K562 (cell line): Measurements from ENCODE around the gene RNF145. TPM values are rescaled to one million over a fixed set of nuclear protein-coding genes. Genes with fewer than 3 reads are reported as not detected.

Experiments used
- ATAC-seq: fragments of 200-7000 bp; cut with Tn5 transposase; 3 replicates; pipeline ENCODE4 v1.9.1; 2020; ENCODE audit warnings: moderate library complexity
- BruUV-seq: library from RNA; stranded (reverse); fragments of 400-500 nt; replicated peaks from 2 replicates; lab custom pipeline; 2021; lab: Mats Ljungman, UMichigan
- CTCF ChIA-PET: fragments of 300-600 bp; formaldehyde crosslinking; extraction: SDS; loops from one replicate; lab custom pipeline; 2021; ENCODE audit warnings: low intra/inter-chr PET ratio; lab: Yijun Ruan, JAX
- POLR2A ChIA-PET: fragments of 300-600, 350-650 bp; sonication (Branson Sonifier 250); formaldehyde crosslinking; extraction: SDS; loops from one replicate; lab custom pipeline; 2021; ENCODE audit warnings: antibody characterized with exemption, inconsistent platforms; lab: Yijun Ruan, JAX
- DNase-seq, 4 experiments: peaks; one replicate each; pipeline versions ENCODE4 v3.0.0 to v3.0.0-alpha.2; 2011 to 2018; ENCODE audit warnings: low spot score in 3 of 4, mixed read lengths in 3 of 4; ENCODE audit errors: extremely low read depth in 1 of 4
- FAIRE-seq: peaks from 2 replicates; lab custom pipeline; 2011; peaks lifted over from hg19 to GRCh38; lab: Jason Lieb, UNC
- H2AFZ ChIP-seq: 2 replicates; pipeline ENCODE4 v1.6.0; 2011; ENCODE audit warnings: low read depth, low read length, control low read depth, inconsistent platforms
- H3K27ac ChIP-seq: fragments of 200-600 bp; 3 replicates; pipeline ENCODE4 v1.8.0; 2011; ENCODE audit warnings: low read depth, mild to moderate bottlenecking, control low read depth, inconsistent platforms, low read length, moderate library complexity, mixed read lengths; ENCODE audit errors: extremely low read depth
- H3K27me3 ChIP-seq, 2 experiments: fragments of 300-600 bp in 1 of 2; 2 replicates in 1 of 2; 3 replicates in 1 of 2; pipeline versions ENCODE4 v1.6.0 to v1.8.0; 2011; ENCODE audit warnings: inconsistent platforms in 2 of 2, low read length in 2 of 2, mild to moderate bottlenecking in 1 of 2, mixed read lengths in 1 of 2, moderate library complexity in 1 of 2; ENCODE audit not compliant: control insufficient read depth in 2 of 2, insufficient read depth in 2 of 2
- H3K36me3 ChIP-seq: fragments of 300-600 bp; 3 replicates; pipeline ENCODE4 v1.8.0; 2011; ENCODE audit warnings: mild to moderate bottlenecking, low read length, inconsistent platforms; ENCODE audit not compliant: control insufficient read depth, insufficient read depth
- H3K4me1 ChIP-seq, 2 experiments: fragments of 200-600 bp in 1 of 2; replicated peaks in 1 of 2; 2 replicates in 1 of 2; 3 replicates in 1 of 2; pipeline versions ENCODE4 v1.5.1 to v1.8.0; 2011; ENCODE audit warnings: inconsistent platforms in 2 of 2, low read length in 2 of 2, mild to moderate bottlenecking in 1 of 2, mixed read lengths in 1 of 2, moderate library complexity in 1 of 2; ENCODE audit not compliant: control insufficient read depth in 2 of 2, insufficient read depth in 2 of 2
- H3K4me2 ChIP-seq: 2 replicates; pipeline ENCODE4 v1.6.1; 2011; ENCODE audit warnings: low read length, control low read depth, inconsistent platforms, mixed read lengths; ENCODE audit not compliant: insufficient read depth
- H3K4me3 ChIP-seq: fragments of 200-600 bp; sonication (generic), shearing (Covaris generic); 2 replicates; pipeline ENCODE4 v1.5.1; 2016; ENCODE audit warnings: control low read depth, inconsistent platforms
- H3K79me2 ChIP-seq: fragments of 200-600 bp; 3 replicates; pipeline ENCODE4 v1.8.0; 2011; ENCODE audit warnings: low read length, inconsistent platforms; ENCODE audit not compliant: control insufficient read depth, insufficient read depth
- H3K9ac ChIP-seq, 2 experiments: 2 replicates each; pipeline versions ENCODE4 v1.6.0 to v1.6.1; 2011; ENCODE audit warnings: low read depth in 2 of 2, low read length in 2 of 2, control low read depth in 1 of 2, inconsistent platforms in 1 of 2, mild to moderate bottlenecking in 1 of 2, mixed read lengths in 1 of 2; ENCODE audit not compliant: insufficient read depth in 1 of 2
- H3K9me1 ChIP-seq: one replicate; pipeline ENCODE4 v1.6.0; 2011; ENCODE audit warnings: inconsistent platforms, mild to moderate bottlenecking, low read length, moderate library complexity; ENCODE audit not compliant: control insufficient read depth, insufficient read depth
- H3K9me3 ChIP-seq: replicated peaks from 2 replicates; pipeline ENCODE4 v1.5.1; 2011; ENCODE audit warnings: low read depth, low read length, inconsistent platforms; ENCODE audit not compliant: control insufficient read depth, insufficient read depth
- H4K20me1 ChIP-seq: replicated peaks from 2 replicates; pipeline ENCODE4 v1.6.1; 2011; ENCODE audit warnings: low read length, inconsistent platforms, mixed read lengths; ENCODE audit not compliant: control insufficient read depth, insufficient read depth
- ASH1L ChIP-seq: fragments of 450-650 bp; IDR thresholded peaks from 2 replicates; pipeline ENCODE4 v1.6.1; 2018; ENCODE audit warnings: borderline replicate concordance, mild to moderate bottlenecking, low read depth; ENCODE audit not compliant: partially characterized antibody
- DIDO1 ChIP-seq: fragments of 450-650 bp; IDR thresholded peaks from 2 replicates; pipeline ENCODE4 v1.6.1; 2016; ENCODE audit warnings: low read depth, missing biosample characterization, missing genetic modification characterization
- POLR2B ChIP-seq: fragments of 450-650 bp; IDR thresholded peaks from 2 replicates; pipeline ENCODE4 v1.6.1; 2018; ENCODE audit warnings: low read depth; ENCODE audit not compliant: partially characterized antibody
- SMARCE1 ChIP-seq: fragments of 450-650 bp; IDR thresholded peaks from 2 replicates; pipeline ENCODE4 v1.7.1; 2016; ENCODE audit warnings: mild to moderate bottlenecking
- SMC3 ChIP-seq: conservative IDR thresholded peaks from 2 replicates; pipeline ENCODE4 v1.6.1; 2011; ENCODE audit warnings: low read depth, low read length, improper control_type of control experiment; ENCODE audit not compliant: insufficient read depth
- TRIM28 ChIP-seq: fragments of 450-650 bp; IDR thresholded peaks from 2 replicates; pipeline ENCODE4 v1.6.1; 2017
- ZNF507 ChIP-seq: conservative IDR thresholded peaks from 2 replicates; pipeline ENCODE4 v1.6.1; 2017; ENCODE audit warnings: missing genetic modification characterization, missing compliant biosample characterization
- ZNF696 ChIP-seq: fragments of 250-450 bp; sonication (Bioruptor Pico); conservative IDR thresholded peaks from 2 replicates; pipeline ENCODE4 v1.4.0; 2020; ENCODE audit warnings: mild to moderate bottlenecking, moderate library complexity
- ZNF76 ChIP-seq: fragments of 250-450 bp; sonication (Bioruptor Pico); IDR thresholded peaks from 2 replicates; pipeline ENCODE4 v1.4.0; 2020; ENCODE audit warnings: mild to moderate bottlenecking, moderate library complexity, borderline replicate concordance
- ZZZ3 ChIP-seq: fragments of 450-650 bp; IDR thresholded peaks from 2 replicates; pipeline ENCODE4 v1.6.1; 2016; ENCODE audit warnings: antibody characterized with exemption, mild to moderate bottlenecking, moderate library complexity
- WGBS: fragments of 100-300 bp; shearing (Covaris generic); methylation state at CpG from one replicate; pipeline ENCODE4 v1.1.6; 2016; ENCODE audit warnings: low coverage, mixed read lengths; ENCODE audit not compliant: insufficient coverage; ENCODE audit errors: missing lambda C conversion rate; 5-methylcytosine and 5-hydroxymethylcytosine counted together
- in situ Hi-C: fragments of 300-500 bp; cut with MboI; formaldehyde crosslinking; loops from 4 replicates; pipeline ENCODE4 v1.15.0; 2018; ENCODE audit warnings: inconsistent platforms, mixed read lengths
- intact Hi-C: fragments of 100-400 bp; cut with micrococcal nuclease; formaldehyde crosslinking; loops from 2 replicates; pipeline ENCODE4 v1.14.2; 2022
- polyA plus RNA-seq, 8 experiments: library from polyadenylated mRNA; depleted of rRNA in 4 of 8; stranded (reverse) in 5 of 8; unstranded in 3 of 8; fragments of >200 nt; fragmentation: Nextera tagmentation in 2 of 8; fragmentation: Illumina TruSeq in 1 of 8; extraction: Ambion mirVana in 2 of 8; extraction: Trizol in 1 of 8; gene quantifications; 2 replicates each; pipeline versions ENCODE4 v1.2.1 to v1.2.3, GENCODE V29; 2011 to 2014; ENCODE audit warnings: inconsistent platforms in 1 of 8, missing spikeins in 1 of 8
- total RNA-seq, 7 experiments: library from RNA; depleted of rRNA in 6 of 7; stranded (reverse); fragments of >200 nt in 6 of 7; fragmentation: Illumina TruSeq in 2 of 7; extraction: Trizol in 2 of 7; gene quantifications; 2 replicates each; pipeline versions ENCODE4 v1.2.1 to v1.2.3, GENCODE V29; 2011 to 2021; ENCODE audit warnings: low replicate concordance in 1 of 7
- TF ChIP-seq, protein P1 (sequence below): sonication (generic); formaldehyde crosslinking; IDR thresholded peaks from 2 replicates; pipeline ENCODE4 v1.8.0; 2022; ENCODE audit warnings: mild to moderate bottlenecking, missing genetic modification reagents
- TF ChIP-seq, protein P2 (sequence below): fragments of 250-450 bp; sonication (Bioruptor Pico); IDR thresholded peaks from 2 replicates; pipeline ENCODE4 v1.5.0; 2021
- TF ChIP-seq, protein P3 (sequence below): fragments of 450-650 bp; IDR thresholded peaks from 2 replicates; pipeline ENCODE4 v1.7.1; 2018; ENCODE audit warnings: mild to moderate bottlenecking, low read depth; ENCODE audit not compliant: partially characterized antibody

RNF145 gene
- total and polyA plus RNA-seq, 9 of the 15 experiments (the other 6 are each of a cell fraction or from before 2014, with no cell fraction given) = 13.6 to 40.7 (median 25.4) TPM

DNA sequence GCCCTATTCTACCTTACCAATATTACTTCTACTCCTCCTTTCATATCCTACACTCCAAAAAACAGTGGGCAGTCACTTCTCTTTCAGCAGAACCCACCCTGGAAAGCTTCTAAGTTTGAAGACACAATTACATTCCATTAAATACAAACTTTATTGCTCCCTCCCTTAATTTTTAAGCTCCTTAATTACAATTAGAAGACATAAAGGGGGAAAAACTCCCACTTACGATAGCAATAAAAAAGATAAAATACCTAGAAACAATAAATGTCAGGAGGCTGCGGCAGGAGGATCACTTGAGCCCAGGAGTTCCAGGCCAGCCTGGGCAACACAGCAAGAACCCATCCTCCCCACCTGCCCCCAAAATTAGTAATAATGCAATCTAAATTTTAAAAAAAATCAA lies 9.6 kb downstream of the RNF145 start (continued):
- TF ChIP-seq SMC3 (no peak), TRIM28 (no peak)
- TF ChIP-seq, protein P1, sequence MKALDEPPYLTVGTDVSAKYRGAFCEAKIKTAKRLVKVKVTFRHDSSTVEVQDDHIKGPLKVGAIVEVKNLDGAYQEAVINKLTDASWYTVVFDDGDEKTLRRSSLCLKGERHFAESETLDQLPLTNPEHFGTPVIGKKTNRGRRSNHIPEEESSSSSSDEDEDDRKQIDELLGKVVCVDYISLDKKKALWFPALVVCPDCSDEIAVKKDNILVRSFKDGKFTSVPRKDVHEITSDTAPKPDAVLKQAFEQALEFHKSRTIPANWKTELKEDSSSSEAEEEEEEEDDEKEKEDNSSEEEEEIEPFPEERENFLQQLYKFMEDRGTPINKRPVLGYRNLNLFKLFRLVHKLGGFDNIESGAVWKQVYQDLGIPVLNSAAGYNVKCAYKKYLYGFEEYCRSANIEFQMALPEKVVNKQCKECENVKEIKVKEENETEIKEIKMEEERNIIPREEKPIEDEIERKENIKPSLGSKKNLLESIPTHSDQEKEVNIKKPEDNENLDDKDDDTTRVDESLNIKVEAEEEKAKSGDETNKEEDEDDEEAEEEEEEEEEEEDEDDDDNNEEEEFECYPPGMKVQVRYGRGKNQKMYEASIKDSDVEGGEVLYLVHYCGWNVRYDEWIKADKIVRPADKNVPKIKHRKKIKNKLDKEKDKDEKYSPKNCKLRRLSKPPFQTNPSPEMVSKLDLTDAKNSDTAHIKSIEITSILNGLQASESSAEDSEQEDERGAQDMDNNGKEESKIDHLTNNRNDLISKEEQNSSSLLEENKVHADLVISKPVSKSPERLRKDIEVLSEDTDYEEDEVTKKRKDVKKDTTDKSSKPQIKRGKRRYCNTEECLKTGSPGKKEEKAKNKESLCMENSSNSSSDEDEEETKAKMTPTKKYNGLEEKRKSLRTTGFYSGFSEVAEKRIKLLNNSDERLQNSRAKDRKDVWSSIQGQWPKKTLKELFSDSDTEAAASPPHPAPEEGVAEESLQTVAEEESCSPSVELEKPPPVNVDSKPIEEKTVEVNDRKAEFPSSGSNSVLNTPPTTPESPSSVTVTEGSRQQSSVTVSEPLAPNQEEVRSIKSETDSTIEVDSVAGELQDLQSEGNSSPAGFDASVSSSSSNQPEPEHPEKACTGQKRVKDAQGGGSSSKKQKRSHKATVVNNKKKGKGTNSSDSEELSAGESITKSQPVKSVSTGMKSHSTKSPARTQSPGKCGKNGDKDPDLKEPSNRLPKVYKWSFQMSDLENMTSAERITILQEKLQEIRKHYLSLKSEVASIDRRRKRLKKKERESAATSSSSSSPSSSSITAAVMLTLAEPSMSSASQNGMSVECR (CRISPR knock-in tag) = no peak

DNA sequence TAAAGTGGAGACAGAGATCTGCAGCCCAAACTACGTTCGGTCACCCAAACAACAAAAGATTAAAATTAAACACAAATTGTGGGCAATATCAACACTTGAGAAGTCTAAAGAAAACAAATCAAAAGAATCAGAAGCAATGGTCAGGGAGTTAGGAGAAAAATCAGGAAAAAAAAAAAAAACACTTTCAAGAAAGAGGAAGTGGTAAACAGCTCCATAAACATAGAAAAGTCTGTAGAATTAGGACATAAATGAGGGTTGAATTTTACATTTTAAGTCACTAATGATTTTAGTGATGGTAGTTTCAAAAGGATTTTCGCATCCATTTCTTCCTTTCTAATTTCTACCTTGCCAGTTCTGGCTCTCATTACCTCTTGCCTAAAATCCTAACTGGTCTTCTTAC lies 10.1 kb downstream of the RNF145 start:
- FAIRE-seq = no peak
- Histone ChIP-seq H3K9me3 (no peaks in the 10 kb centered on the region), H3K4me2 (no peak overlapping the region), H3K27ac (no peak overlapping the region), H3K4me1 (peaks cover under 1 to 26% of the 10 kb centered on the region in 2 experiments; a peak in 3 of 5 replicates), H3K9me1 (no peaks in the 10 kb centered on the region), H3K36me3 (peaks cover 84% of the 10 kb centered on the region), H3K9ac (no peak overlapping the region), H3K79me2 (peaks cover 99% of the 10 kb centered on the region), H3K27me3 (no peaks in the 10 kb centered on the region), H2AFZ (no peak overlapping the region), H3K4me3 (no peak overlapping the region), H4K20me1 (no peaks in the 10 kb centered on the region)
- 90% methylated on average over 3 of the region's 3 CpGs for WGBS
- POLR2A ChIA-PET = interaction anchor here (0.6 to 3.3 kb wide), 5 partner anchors 9 to 16 kb away, joined by 3 to 20 read pairs (median 5); no protein-coding TSS in a partner anchor
- in situ Hi-C loops (no loop called here), intact Hi-C loops (no loop called here)
- no TSS peak for BruUV-seq
- DNase-seq = no peak
- no peak for ATAC-seq
- CTCF ChIA-PET = no interaction called here
- TF ChIP-seq POLR2B (peak; percentile 19), ASH1L (no peak), ZNF696 (CRISPR knock-in tag) (no peak), ZNF76 (CRISPR knock-in tag) (no peak), ZNF507 (tag) (no peak), SMARCE1 (peak; percentile 29; the same call in 1 of the 2 replicates), ZZZ3 (no peak), DIDO1 (tag) (no peak)
- TF ChIP-seq, protein P2, sequence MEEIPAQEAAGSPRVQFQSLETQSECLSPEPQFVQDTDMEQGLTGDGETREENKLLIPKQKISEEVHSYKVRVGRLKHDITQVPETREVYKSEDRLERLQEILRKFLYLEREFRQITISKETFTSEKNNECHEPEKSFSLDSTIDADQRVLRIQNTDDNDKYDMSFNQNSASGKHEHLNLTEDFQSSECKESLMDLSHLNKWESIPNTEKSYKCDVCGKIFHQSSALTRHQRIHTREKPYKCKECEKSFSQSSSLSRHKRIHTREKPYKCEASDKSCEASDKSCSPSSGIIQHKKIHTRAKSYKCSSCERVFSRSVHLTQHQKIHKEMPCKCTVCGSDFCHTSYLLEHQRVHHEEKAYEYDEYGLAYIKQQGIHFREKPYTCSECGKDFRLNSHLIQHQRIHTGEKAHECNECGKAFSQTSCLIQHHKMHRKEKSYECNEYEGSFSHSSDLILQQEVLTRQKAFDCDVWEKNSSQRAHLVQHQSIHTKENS (CRISPR knock-in tag) = no peak
- TF ChIP-seq, protein P3, sequence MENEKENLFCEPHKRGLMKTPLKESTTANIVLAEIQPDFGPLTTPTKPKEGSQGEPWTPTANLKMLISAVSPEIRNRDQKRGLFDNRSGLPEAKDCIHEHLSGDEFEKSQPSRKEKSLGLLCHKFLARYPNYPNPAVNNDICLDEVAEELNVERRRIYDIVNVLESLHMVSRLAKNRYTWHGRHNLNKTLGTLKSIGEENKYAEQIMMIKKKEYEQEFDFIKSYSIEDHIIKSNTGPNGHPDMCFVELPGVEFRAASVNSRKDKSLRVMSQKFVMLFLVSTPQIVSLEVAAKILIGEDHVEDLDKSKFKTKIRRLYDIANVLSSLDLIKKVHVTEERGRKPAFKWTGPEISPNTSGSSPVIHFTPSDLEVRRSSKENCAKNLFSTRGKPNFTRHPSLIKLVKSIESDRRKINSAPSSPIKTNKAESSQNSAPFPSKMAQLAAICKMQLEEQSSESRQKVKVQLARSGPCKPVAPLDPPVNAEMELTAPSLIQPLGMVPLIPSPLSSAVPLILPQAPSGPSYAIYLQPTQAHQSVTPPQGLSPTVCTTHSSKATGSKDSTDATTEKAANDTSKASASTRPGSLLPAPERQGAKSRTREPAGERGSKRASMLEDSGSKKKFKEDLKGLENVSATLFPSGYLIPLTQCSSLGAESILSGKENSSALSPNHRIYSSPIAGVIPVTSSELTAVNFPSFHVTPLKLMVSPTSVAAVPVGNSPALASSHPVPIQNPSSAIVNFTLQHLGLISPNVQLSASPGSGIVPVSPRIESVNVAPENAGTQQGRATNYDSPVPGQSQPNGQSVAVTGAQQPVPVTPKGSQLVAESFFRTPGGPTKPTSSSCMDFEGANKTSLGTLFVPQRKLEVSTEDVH = peak; percentile 31
